T47D (cell line): Measurements from ENCODE around the gene SURF1.
A peak's percentile ranks its signal among the peaks of the same experiment; 100 is the strongest.

Experiments
- DNase-seq, 2 experiments: peaks; one replicate each; pipeline versions ENCODE4 v3.0.0 to v3.0.0-alpha.2; 2011 to 2012; ENCODE audit warnings: low read depth in 1 of 2, low spot score in 1 of 2
- JUND ChIP-seq: IDR thresholded peaks from 2 replicates; pipeline ENCODE4 v1.6.1; 2012; ENCODE audit warnings: low read depth
- in situ Hi-C: cut with HindIII; loops from 2 replicates; pipeline ENCODE4 v1.10.0; 2016; ENCODE audit warnings: low sequenced_read_pairs, low pct_unique_long_range_greater_than_20kb

The SURF1 gene

GRCh38 chr9:133351526-133351907 lies 4.8 kb downstream of the SURF1 start:
- in situ Hi-C loops: no loop called here
- no peak for TF ChIP-seq JUND
- DNase-seq: no peak

GRCh38 chr9:133349965-133350616 lies 6.2 kb downstream of the SURF1 start:
- no peak for TF ChIP-seq JUND
- DNase-seq: no peak
- in situ Hi-C loops: no loop called here

GRCh38 chr9:133348718-133349573 lies 7.3 kb downstream of the SURF1 start:
- DNase-seq: no peak
- TF ChIP-seq JUND: no peak
- in situ Hi-C loops: no loop called here

GRCh38 chr9:133347985-133348717 lies 8.1 kb downstream of the SURF1 start, which contains the start of the genes MED22 and RPL7A:
Gene MED22, minus strand, starts transcription at chr9:133348131. Its CDS starts 1,469 bp downstream, at chr9:133346662.
Gene RPL7A, plus strand, starts transcription at chr9:133348218. Its CDS starts 26 bp downstream, at chr9:133348244.
- in situ Hi-C loops: no loop called here
- no peak for TF ChIP-seq JUND
- DNase-seq: peak; percentile 94 to 98

- in situ Hi-C loops: no loop called here
- no peak for TF ChIP-seq JUND
- DNase-seq: peak; percentile 54 to 60
Observed at GRCh38 chr9:133347515-133347984, 8.7 kb downstream of the SURF1 start.

GRCh38 chr9:133346021-133346785 lies 10.1 kb downstream of the SURF1 start:
- DNase-seq: no peak
- no peak for TF ChIP-seq JUND
- in situ Hi-C loops: no loop called here

- no peak for DNase-seq
- in situ Hi-C loops: no loop called here
- no peak for TF ChIP-seq JUND
Observed at GRCh38 chr9:133345596-133345995, 10.7 kb downstream of the SURF1 start.

GRCh38 chr9:133344979-133345378 lies 11.3 kb downstream of the SURF1 start:
- no peak for TF ChIP-seq JUND
- no peak for DNase-seq
- in situ Hi-C loops: no loop called here

GRCh38 chr9:133344071-133344470 lies 12.2 kb downstream of the SURF1 start:
- TF ChIP-seq JUND: no peak
- no peak for DNase-seq
- in situ Hi-C loops: no loop called here

GRCh38 chr9:133342570-133342969 lies 13.7 kb downstream of the SURF1 start:
- no peak for TF ChIP-seq JUND
- DNase-seq: no peak
- in situ Hi-C loops: no loop called here

- DNase-seq: no peak
- in situ Hi-C loops: no loop called here
- no peak for TF ChIP-seq JUND
Observed at GRCh38 chr9:133342069-133342406, 14.2 kb downstream of the SURF1 start.

- in situ Hi-C loops: no loop called here
- TF ChIP-seq JUND: no peak
- DNase-seq: no peak
Observed at GRCh38 chr9:133341369-133342068, 14.8 kb downstream of the SURF1 start.
